ENCODE measurements around the gene IRGQ. TPM values are rescaled to one million over a fixed set of nuclear protein-coding genes. Genes with fewer than 3 reads are reported as not detected.

IRGQ gene
- total and polyA plus RNA-seq, 2 experiments from 2014 or later, result 8.4 to 49.6 TPM

- H3K9me2 ChIP-seq (ENCODE audit: insufficient read depth), result no peaks in the 10 kb centered on the region
- H3K27ac ChIP-seq (ENCODE audit: low read depth), result no peak overlapping the region
- TF ChIP-seq NANOG (IDR thresholded peaks at IDR 0.05; ENCODE audit: borderline replicate concordance) (no peak), CTCF (conservative IDR thresholded peaks at IDR 0.05; ENCODE audit: low read depth in 2 of 2) (peak; percentile 46 to 84)
- 0 out of 2 replicates have a peak overlapping the region, but pooled peaks have one; percentile 27 for H3K4me3 ChIP-seq
- H3K4me3 Mint-ChIP-seq, result no peak overlapping the region; the same call in 2 of the 3 replicates
- DNase-seq (ENCODE audit: low spot score), result peak; percentile 97
- H3K4me1 ChIP-seq (ENCODE audit: insufficient read depth), result peaks cover 12% of the 10 kb centered on the region
- H3K27me3 ChIP-seq (ENCODE audit: insufficient read depth), result no peaks in the 10 kb centered on the region
- no peaks in the 10 kb centered on the region for H3K36me3 ChIP-seq (ENCODE audit: insufficient read depth)
- H3K27ac Mint-ChIP-seq, result peak overlapping the region; percentile 66
- peaks cover 18% of the 10 kb centered on the region for H3K36me3 Mint-ChIP-seq (ENCODE audit: low read depth)
- H3K9me3 Mint-ChIP-seq, result peaks cover 3% of the 10 kb centered on the region; the same call in 2 of the 3 replicates
- H3K27me3 Mint-ChIP-seq (ENCODE audit: insufficient read depth, low read depth, poor library complexity), result peaks cover 19% of the 10 kb centered on the region
- peak overlapping the region; percentile 70; the same call in 1 of the 2 replicates for H3K4me2 ChIP-seq
- ATAC-seq, result peak; percentile 81
- 0 out of 2 replicates have a peak, but pooled peaks cover 4% of the 10 kb centered on the region for H3K79me2 ChIP-seq (replicated peaks; ENCODE audit: insufficient read depth)
- peaks cover 9% of the 10 kb centered on the region for H3F3A ChIP-seq (replicated peaks; ENCODE audit: low read depth)
- H3K4me1 Mint-ChIP-seq, result peaks cover 28% of the 10 kb centered on the region
- H2AFZ ChIP-seq, result no peak overlapping the region
- peaks cover 7% of the 10 kb centered on the region for H4K20me1 ChIP-seq (replicated peaks; ENCODE audit: insufficient read depth)
These were observed 29.0 kb upstream of the IRGQ start for GRCh38 chr19:43624933-43625332.

GRCh38 chr19:43623889-43624670 is 28.1 kb upstream of the IRGQ start:
- H3K36me3 ChIP-seq (ENCODE audit: insufficient read depth), result no peaks in the 10 kb centered on the region
- peaks cover 12% of the 10 kb centered on the region for H3K4me1 ChIP-seq (ENCODE audit: insufficient read depth)
- TF ChIP-seq REST (IDR thresholded peaks at IDR 0.05; ENCODE audit: unreplicated experiment), result no peak
- peak; percentile 44 for TF ChIP-seq POLR2AphosphoS5 (IDR thresholded peaks at IDR 0.05; ENCODE audit: low read depth)
- H3K4me2 ChIP-seq, result peak overlapping the region; percentile 70; the same call in 1 of the 2 replicates
- peaks cover 23% of the 10 kb centered on the region for H3K27me3 Mint-ChIP-seq (ENCODE audit: insufficient read depth, low read depth, poor library complexity)
- peaks cover 3% of the 10 kb centered on the region; the same call in 2 of the 3 replicates for H3K9me3 Mint-ChIP-seq
- H3K27ac Mint-ChIP-seq, result peak overlapping the region; percentile 66
- peak; percentile 94 for DNase-seq (ENCODE audit: low spot score)
- H3K27ac ChIP-seq (ENCODE audit: low read depth), result peak overlapping the region; percentile 92
- H3K4me1 Mint-ChIP-seq, result peaks cover 29% of the 10 kb centered on the region
- no peak overlapping the region; the same call in 2 of the 3 replicates for H3K4me3 Mint-ChIP-seq
- no peaks in the 10 kb centered on the region for H3K9me2 ChIP-seq (ENCODE audit: insufficient read depth)
- 0 out of 2 replicates have a peak, but pooled peaks cover 4% of the 10 kb centered on the region for H3K79me2 ChIP-seq (replicated peaks; ENCODE audit: insufficient read depth)
- H3K36me3 Mint-ChIP-seq (ENCODE audit: low read depth), result peaks cover 18% of the 10 kb centered on the region
- peak; percentile 9 for ATAC-seq
- H3K4me3 ChIP-seq, result 0 out of 2 replicates have a peak overlapping the region, but pooled peaks have one; percentile 27
- peaks cover 9% of the 10 kb centered on the region for H3F3A ChIP-seq (replicated peaks; ENCODE audit: low read depth)
- no peaks in the 10 kb centered on the region for H3K27me3 ChIP-seq (ENCODE audit: insufficient read depth)
- H4K20me1 ChIP-seq (replicated peaks; ENCODE audit: insufficient read depth), result peaks cover 7% of the 10 kb centered on the region
- no peak overlapping the region for H2AFZ ChIP-seq
